Hepatocyte (in vitro differentiated cells): ENCODE measurements around the gene PDLIM5. TPM values are rescaled to one million over a fixed set of nuclear protein-coding genes. Genes with fewer than 3 reads are reported as not detected.

ENCODE experiments used
- DNase-seq: peaks from one replicate; pipeline ENCODE4 v3.0.0-alpha.2; 2016; ENCODE audit warnings: low spot score
- H2AFZ ChIP-seq: fragments of 200-600 bp; sonication (generic); 2 replicates; pipeline ENCODE4 v1.6.0; 2016; ENCODE audit warnings: antibody characterized with exemption, mild to moderate bottlenecking
- H3K27ac ChIP-seq: fragments of 200-600 bp; sonication (generic); 2 replicates; pipeline ENCODE4 v1.5.1; 2016; ENCODE audit warnings: mild to moderate bottlenecking
- H3K27me3 ChIP-seq: fragments of 200-600 bp; sonication (generic); 2 replicates; pipeline ENCODE4 v1.6.1; 2016
- H3K36me3 ChIP-seq: fragments of 200-600 bp; sonication (generic); replicated peaks from 2 replicates; pipeline ENCODE4 v1.5.1; 2016; ENCODE audit warnings: low read depth; ENCODE audit not compliant: insufficient read depth
- H3K4me1 ChIP-seq: fragments of 200-600 bp; sonication (generic); 2 replicates; pipeline ENCODE4 v1.5.1; 2016; ENCODE audit warnings: mild to moderate bottlenecking, moderate library complexity; ENCODE audit not compliant: insufficient read depth
- H3K4me2 ChIP-seq: fragments of 200-600 bp; sonication (generic); 2 replicates; pipeline ENCODE4 v1.6.0; 2016
- H3K4me3 ChIP-seq: fragments of 200-600 bp; sonication (generic); 2 replicates; pipeline ENCODE4 v1.5.1; 2016; ENCODE audit warnings: mild to moderate bottlenecking
- H3K79me2 ChIP-seq: fragments of 200-600 bp; sonication (generic); 2 replicates; pipeline ENCODE4 v1.6.0; 2017; ENCODE audit warnings: mild to moderate bottlenecking
- H3K9me2 ChIP-seq: fragments of 200-600 bp; sonication (generic); replicated peaks from 2 replicates; pipeline ENCODE4 v1.6.0; 2017; ENCODE audit warnings: mild to moderate bottlenecking; ENCODE audit not compliant: insufficient read depth
- H3K9me3 ChIP-seq: fragments of 200-600 bp; sonication (generic); 2 replicates; pipeline ENCODE4 v1.5.1; 2016; ENCODE audit warnings: low read depth, mild to moderate bottlenecking
- H4K20me1 ChIP-seq: fragments of 200-600 bp; sonication (generic); 2 replicates; pipeline ENCODE4 v1.6.0; 2016; ENCODE audit warnings: mild to moderate bottlenecking; ENCODE audit not compliant: insufficient read depth, poor library complexity, severe bottlenecking
- EZH2 ChIP-seq: fragments of 200-600 bp; sonication (generic); IDR thresholded peaks from 2 replicates; pipeline ENCODE4 v1.6.1; 2016; ENCODE audit warnings: antibody characterized with exemption, mild to moderate bottlenecking, borderline replicate concordance
- EZH2phosphoT487 ChIP-seq: fragments of 200-600 bp; sonication (generic); IDR thresholded peaks from one replicate; pipeline ENCODE4 v1.6.1; 2018; ENCODE audit warnings: antibody characterized with exemption, mild to moderate bottlenecking, low read depth, moderate library complexity; ENCODE audit not compliant: unreplicated experiment, severe bottlenecking
- WGBS: methylation state at CpG from one replicate; pipeline ENCODE4 v1.1.6; 2016; ENCODE audit warnings: low lambda C conversion rate; ENCODE audit errors: missing lambda C conversion rate; 5-methylcytosine and 5-hydroxymethylcytosine counted together
- polyA plus RNA-seq: library from polyadenylated mRNA; unstranded; fragments of >200 nt; fragmentation: Nextera tagmentation; extraction: Ambion mirVana; gene quantifications from 2 replicates; pipeline ENCODE4 v1.2.1, GENCODE V29; 2016
- total RNA-seq: library from RNA; depleted of rRNA; stranded (reverse); fragments of >200 nt; gene quantifications from 2 replicates; pipeline ENCODE4 v1.2.3, GENCODE V29; 2014
- TF ChIP-seq, protein P1 (sequence below): fragments of 200-600 bp; sonication (generic); IDR thresholded peaks from 2 replicates; pipeline ENCODE4 v1.5.1; 2016; ENCODE audit warnings: antibody characterized with exemption, mild to moderate bottlenecking; ENCODE audit not compliant: poor library complexity

PDLIM5 gene
- total and polyA plus RNA-seq, 2 experiments from 2014 or later: 97.1 to 121 TPM

DNA sequence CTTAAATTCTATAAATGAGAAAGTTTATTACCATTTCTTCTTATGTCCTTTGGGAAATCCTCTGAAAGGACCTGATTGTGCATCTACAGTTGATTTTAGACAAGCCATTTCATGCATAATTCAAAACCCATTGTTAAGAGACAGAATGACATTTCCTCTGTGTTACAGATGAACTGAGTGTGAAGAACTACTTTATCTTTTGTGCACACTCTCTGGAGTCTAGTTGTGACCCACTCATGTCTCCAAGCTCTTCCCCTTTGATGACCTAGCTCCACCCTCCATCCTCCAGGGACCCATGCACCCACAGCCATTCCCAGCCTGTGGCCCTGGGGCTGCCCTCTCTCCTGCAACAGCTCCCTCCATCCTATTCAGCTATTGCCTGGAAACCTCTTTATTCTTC, 248.6 kb downstream of the PDLIM5 start:
- H3K27me3 ChIP-seq: no peaks in the 10 kb centered on the region
- H3K27ac ChIP-seq: no peak overlapping the region
- H4K20me1 ChIP-seq: no peaks in the 10 kb centered on the region
- TF ChIP-seq EZH2: no peak
- TF ChIP-seq EZH2phosphoT487: no peak
- TF ChIP-seq, protein P1, sequence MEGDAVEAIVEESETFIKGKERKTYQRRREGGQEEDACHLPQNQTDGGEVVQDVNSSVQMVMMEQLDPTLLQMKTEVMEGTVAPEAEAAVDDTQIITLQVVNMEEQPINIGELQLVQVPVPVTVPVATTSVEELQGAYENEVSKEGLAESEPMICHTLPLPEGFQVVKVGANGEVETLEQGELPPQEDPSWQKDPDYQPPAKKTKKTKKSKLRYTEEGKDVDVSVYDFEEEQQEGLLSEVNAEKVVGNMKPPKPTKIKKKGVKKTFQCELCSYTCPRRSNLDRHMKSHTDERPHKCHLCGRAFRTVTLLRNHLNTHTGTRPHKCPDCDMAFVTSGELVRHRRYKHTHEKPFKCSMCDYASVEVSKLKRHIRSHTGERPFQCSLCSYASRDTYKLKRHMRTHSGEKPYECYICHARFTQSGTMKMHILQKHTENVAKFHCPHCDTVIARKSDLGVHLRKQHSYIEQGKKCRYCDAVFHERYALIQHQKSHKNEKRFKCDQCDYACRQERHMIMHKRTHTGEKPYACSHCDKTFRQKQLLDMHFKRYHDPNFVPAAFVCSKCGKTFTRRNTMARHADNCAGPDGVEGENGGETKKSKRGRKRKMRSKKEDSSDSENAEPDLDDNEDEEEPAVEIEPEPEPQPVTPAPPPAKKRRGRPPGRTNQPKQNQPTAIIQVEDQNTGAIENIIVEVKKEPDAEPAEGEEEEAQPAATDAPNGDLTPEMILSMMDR: no peak
- H3K9me2 ChIP-seq: no peaks in the 10 kb centered on the region
- no peaks in the 10 kb centered on the region for H3K4me1 ChIP-seq
- no peak overlapping the region for H3K4me2 ChIP-seq
- no peaks in the 10 kb centered on the region for H3K79me2 ChIP-seq
- H2AFZ ChIP-seq: no peak overlapping the region
- no peak for DNase-seq
- no peaks in the 10 kb centered on the region for H3K9me3 ChIP-seq
- H3K4me3 ChIP-seq: no peak overlapping the region
- no peaks in the 10 kb centered on the region for H3K36me3 ChIP-seq

GRCh38 chr4:94701631-94702300, 250.0 kb downstream of the PDLIM5 start:
- TF ChIP-seq, protein P1: no peak
- TF ChIP-seq EZH2phosphoT487 (no peak), EZH2 (no peak)
- WGBS: 87% methylated on average over 8 of the region's 8 CpGs
- DNase-seq: no peak
- Histone ChIP-seq H3K4me2 (no peak overlapping the region), H3K4me1 (no peaks in the 10 kb centered on the region), H3K9me2 (no peaks in the 10 kb centered on the region), H3K27me3 (no peaks in the 10 kb centered on the region), H3K36me3 (no peaks in the 10 kb centered on the region), H2AFZ (no peak overlapping the region), H3K79me2 (no peaks in the 10 kb centered on the region), H3K4me3 (no peak overlapping the region), H3K9me3 (no peaks in the 10 kb centered on the region), H3K27ac (no peak overlapping the region), H4K20me1 (no peaks in the 10 kb centered on the region)

- DNase-seq: no peak
- TF ChIP-seq EZH2 (no peak), EZH2phosphoT487 (no peak)
- TF ChIP-seq, protein P1: no peak
- WGBS: 92% methylated on average over 5 of the region's 5 CpGs
- Histone ChIP-seq H4K20me1 (no peaks in the 10 kb centered on the region), H3K4me3 (no peak overlapping the region), H3K36me3 (no peaks in the 10 kb centered on the region), H3K4me1 (no peaks in the 10 kb centered on the region), H3K9me3 (no peaks in the 10 kb centered on the region), H3K79me2 (no peaks in the 10 kb centered on the region), H3K4me2 (no peak overlapping the region), H3K9me2 (no peaks in the 10 kb centered on the region), H3K27ac (no peak overlapping the region), H3K27me3 (no peaks in the 10 kb centered on the region), H2AFZ (no peak overlapping the region)
Measured at GRCh38 chr4:94711635-94712034, 259.9 kb downstream of the PDLIM5 start.
